HG03521 (cell line): ENCODE data around the gene NRL.

Experiments used
- ATAC-seq: cut with Tn5 transposase; IDR thresholded peaks from one replicate; pipeline ENCODE4 v1.9.1; 2021; ENCODE audit warnings: mild to moderate bottlenecking, moderate library complexity; ENCODE audit not compliant: unreplicated experiment

The NRL gene

GRCh38 chr14:24145219-24145618 is 30.5 kb upstream of the NRL start:
- no peak for ATAC-seq

- no peak for ATAC-seq
Measured at GRCh38 chr14:24144451-24144850, 29.7 kb upstream of the NRL start.

GRCh38 chr14:24143511-24143910 is 28.8 kb upstream of the NRL start:
- ATAC-seq: no peak

DNA sequence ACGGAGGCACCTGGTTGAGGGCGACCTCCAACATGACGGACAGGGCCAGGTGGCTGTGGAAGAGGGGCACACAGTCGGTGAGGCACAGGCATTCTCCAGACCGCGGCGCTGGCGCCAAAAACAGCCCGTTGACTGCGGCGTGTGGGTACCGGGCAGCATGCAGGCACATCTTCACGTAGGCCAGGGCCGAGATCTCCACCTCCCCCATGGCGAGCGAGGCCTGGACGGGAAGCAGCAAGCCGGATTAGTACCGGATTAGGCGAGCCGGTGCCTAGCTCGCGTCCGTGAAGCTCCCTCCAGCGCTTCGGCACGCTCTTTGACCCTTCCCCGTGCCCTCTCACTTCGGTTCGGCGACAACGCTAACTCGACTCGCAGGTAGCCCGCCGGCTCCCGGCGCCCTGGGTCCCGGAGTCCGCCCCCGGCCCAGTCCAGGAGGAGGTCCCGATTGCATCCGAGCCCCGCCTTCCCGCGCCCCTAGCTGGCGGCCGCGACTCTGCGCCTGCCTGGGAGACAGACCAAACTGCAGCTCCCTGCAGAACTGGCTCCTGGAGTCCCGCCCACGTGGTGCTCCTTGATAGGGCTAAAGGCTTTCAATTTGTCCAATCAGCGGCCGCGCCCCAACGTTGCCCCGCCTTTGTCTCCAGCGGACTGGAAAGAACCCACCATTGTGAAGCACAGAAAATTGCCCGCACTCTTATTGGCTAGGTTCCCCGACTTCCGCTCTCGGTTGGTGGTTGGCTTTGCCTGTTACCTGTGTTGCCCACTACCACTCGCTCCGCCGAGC is 26.5 kb upstream of the NRL start, which contains the start of gene EMC9:
Gene EMC9 (minus strand): TSS at position 495 of the 784 bp plus-strand sequence. CDS start 287 bp downstream, at position 208.
- ATAC-seq: peak; percentile 85

DNA sequence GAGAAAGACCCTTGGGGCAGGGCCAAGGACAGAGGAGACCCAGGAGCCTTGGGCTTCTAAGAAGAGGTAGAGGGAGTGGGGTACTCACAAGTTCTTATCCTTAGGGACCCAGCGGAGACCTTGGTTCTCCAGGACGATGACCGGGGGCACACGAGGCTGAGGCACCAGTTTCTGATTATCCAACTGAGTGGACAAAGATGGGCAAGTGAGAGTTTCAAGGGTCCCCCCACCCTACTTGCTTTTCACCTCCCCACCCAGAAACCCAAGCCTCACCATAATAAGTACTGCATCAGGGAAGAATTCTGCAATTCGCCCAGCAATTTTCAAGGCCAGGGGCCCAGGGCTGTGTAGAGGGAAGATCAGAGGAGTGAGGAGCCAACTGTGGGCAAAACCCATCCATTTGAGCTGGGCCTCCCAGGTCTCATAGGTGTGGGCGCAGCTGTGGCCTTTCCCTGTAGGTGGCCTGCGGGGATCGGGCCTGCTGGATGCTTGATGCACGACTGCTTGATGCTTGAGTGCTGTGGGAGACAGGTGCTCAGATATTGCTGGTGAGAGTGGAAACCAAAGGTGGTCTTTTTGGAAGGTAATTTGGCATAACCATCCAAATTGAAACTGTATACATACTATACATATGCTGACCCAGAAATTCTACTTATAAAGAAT is 24.7 kb upstream of the NRL start:
- no peak for ATAC-seq

- ATAC-seq: no peak
Measured at GRCh38 chr14:24138396-24139271, 23.9 kb upstream of the NRL start.

- ATAC-seq: no peak
Measured at GRCh38 chr14:24137529-24138395, 23.0 kb upstream of the NRL start.

GRCh38 chr14:24136684-24137528 is 22.2 kb upstream of the NRL start:
- ATAC-seq: no peak

DNA sequence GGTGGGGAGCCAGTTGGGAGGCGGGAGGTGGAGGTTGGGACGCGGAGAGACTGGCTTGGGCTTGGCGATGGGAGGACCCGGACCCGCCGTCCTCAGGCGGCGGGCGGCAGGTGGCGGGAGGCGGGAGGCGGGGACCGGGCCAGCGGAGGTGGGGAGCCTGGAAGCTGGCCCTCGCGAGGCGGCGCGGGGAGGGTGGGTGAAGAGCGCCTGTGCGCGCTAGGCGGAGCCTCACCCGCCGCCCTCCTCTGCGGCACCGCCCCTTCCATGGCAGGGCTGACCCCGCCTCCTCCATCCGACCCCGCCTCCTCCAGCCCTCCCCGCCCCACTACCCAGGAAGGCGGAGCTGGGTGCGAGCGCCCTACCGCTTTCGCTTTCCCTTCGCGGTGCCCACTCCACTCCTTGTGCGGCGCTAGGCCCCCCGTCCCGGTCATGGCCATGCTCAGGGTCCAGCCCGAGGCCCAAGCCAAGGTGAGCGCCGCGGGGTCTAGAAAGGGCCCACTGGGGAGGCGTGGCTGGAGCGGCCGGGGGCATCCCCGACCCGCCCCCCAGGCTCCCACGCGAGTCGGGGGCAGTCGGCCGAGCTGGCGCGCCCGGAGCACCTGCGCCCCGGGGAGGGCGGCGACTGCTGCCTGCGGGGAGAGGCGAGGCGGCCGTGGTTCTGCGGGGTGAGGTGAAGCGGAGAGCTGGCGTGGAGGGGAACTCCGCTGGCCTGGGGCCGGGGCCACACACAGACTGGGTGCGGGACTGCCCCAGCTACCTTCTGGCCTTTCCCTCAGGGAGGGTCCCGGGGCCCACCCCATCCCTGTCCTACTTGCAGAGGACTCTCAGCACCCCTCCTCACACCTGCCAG is 21.3 kb upstream of the NRL start, which contains the start of gene PSME1:
Gene PSME1 (plus strand): TSS at position 361 of the 850 bp plus-strand sequence. CDS start 69 bp downstream, at position 430.
- peak; percentile 82 for ATAC-seq

GRCh38 chr14:24135584-24135833 is 20.8 kb upstream of the NRL start:
- ATAC-seq: peak; percentile 5

- no peak for ATAC-seq
Measured at GRCh38 chr14:24133735-24134134, 19.0 kb upstream of the NRL start.

GRCh38 chr14:24132976-24133375 is 18.2 kb upstream of the NRL start:
- no peak for ATAC-seq

DNA sequence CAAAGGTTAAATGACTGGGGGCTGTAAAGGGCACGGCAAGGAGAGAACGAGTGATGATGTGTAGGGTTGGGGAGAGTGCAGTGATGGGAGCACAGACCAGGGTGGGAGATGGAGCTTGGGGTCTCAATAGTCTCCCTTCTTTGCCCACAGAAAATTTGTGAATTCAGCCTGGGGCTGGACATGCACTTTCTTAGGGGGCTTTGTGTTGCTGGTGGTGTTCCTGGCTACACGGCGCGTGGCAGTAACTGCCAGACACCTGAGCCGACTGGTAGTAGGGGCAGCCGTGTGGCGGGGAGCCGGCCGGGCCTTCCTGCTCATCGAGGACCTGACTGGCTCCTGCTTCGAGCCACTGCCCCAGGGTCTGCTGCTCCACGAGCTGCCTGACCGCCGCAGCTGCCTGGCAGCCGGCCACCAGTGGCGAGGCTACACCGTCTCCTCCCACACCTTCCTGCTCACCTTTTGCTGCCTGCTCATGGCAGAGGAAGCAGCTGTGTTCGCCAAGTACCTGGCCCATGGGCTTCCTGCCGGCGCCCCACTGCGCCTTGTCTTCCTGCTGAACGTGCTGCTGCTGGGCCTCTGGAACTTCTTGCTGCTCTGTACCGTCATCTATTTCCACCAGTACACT is 17.4 kb upstream of the NRL start:
- no peak for ATAC-seq

- ATAC-seq: no peak
Measured at GRCh38 chr14:24131549-24131966, 16.8 kb upstream of the NRL start.

GRCh38 chr14:24130717-24131548 is 16.2 kb upstream of the NRL start:
- no peak for ATAC-seq

GRCh38 chr14:24130380-24130716 is 15.6 kb upstream of the NRL start, which contains the start of gene FITM1:
TSS of gene FITM1 (plus strand) at chr14:24130659. CDS start at chr14:24131564, 905 bp downstream.
- no peak for ATAC-seq

GRCh38 chr14:24129410-24129998 is 14.8 kb upstream of the NRL start:
- no peak for ATAC-seq
